Muscle layer of duodenum (tissue), 2 donors: ENCODE data around the gene ABHD16A.
"Not testable (repeated sequence)": the region's sequence is repeated elsewhere in the genome, so short reads cannot be mapped to it uniquely, and the experiment has no call there.

Experiments
- H3K27ac ChIP-seq: one replicate; pipeline ENCODE4 v1.7.0; 2013; ENCODE audit warnings: mild to moderate bottlenecking, low read length
- H3K27me3 ChIP-seq: one replicate; pipeline ENCODE4 v1.7.0; 2013; ENCODE audit warnings: low read depth, mild to moderate bottlenecking, control low read depth, low read length
- H3K36me3 ChIP-seq, 2 donors: one replicate each; pipeline ENCODE4 v1.7.0; 2013; ENCODE audit warnings: low read length in 2 of 2, control low read depth in 1 of 2, mild to moderate bottlenecking in 1 of 2; ENCODE audit not compliant: insufficient read depth in 2 of 2, control insufficient read depth in 1 of 2
- H3K4me1 ChIP-seq, 2 donors: one replicate each; pipeline ENCODE4 v1.7.0; 2013; ENCODE audit warnings: low read length in 2 of 2, mild to moderate bottlenecking in 2 of 2, control low read depth in 1 of 2, moderate library complexity in 1 of 2; ENCODE audit not compliant: insufficient read depth in 2 of 2, control insufficient read depth in 1 of 2
- H3K4me3 ChIP-seq, 2 donors: one replicate each; pipeline ENCODE4 v1.7.0; 2013; ENCODE audit warnings: low read length in 2 of 2, low read depth in 1 of 2, mild to moderate bottlenecking in 1 of 2
- H3K9me3 ChIP-seq, 2 donors: one replicate each; pipeline ENCODE4 v1.7.0; 2013; ENCODE audit warnings: low read length in 2 of 2, control low read depth in 1 of 2, mild to moderate bottlenecking in 1 of 2; ENCODE audit not compliant: control insufficient read depth in 1 of 2
- donor health status: healthy.

The ABHD16A gene

DNA sequence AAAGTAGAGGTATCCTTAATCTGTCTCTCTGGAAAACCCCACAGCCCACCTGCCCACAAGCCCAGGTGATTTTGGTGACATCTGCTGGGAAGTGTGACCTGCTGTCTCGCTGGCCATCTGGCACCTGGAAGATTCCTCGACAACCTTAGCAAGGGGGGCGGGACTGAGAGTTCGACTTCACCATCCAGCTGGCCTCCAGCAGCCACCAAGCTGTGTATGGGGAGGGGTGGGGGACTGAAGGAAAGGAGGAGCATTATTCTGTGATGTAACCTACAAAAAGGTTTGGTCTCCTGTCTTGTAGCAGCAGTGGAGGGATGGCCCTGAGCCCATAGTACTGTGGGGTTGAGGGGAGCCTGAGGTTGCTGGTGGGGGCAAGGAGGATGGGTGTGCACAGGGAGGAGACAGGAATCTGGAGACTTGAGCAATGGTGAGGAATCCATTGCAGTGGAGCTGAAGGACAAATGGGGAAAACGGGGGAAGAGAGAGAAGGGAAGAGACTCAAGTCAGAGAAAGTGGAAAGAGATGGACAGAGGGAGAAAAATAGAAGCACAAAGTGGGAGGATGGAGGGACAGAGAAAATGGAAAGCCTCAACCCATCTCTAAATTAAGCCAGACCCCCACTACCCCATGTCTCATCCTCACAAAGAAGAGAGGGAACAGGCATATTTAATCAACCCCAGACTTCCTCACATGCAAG is 7.5 kb upstream of the ABHD16A start:
- Histone ChIP-seq H3K4me1 (no peaks in the 10 kb centered on the region), H3K27me3 (no peaks in the 10 kb centered on the region)

DNA sequence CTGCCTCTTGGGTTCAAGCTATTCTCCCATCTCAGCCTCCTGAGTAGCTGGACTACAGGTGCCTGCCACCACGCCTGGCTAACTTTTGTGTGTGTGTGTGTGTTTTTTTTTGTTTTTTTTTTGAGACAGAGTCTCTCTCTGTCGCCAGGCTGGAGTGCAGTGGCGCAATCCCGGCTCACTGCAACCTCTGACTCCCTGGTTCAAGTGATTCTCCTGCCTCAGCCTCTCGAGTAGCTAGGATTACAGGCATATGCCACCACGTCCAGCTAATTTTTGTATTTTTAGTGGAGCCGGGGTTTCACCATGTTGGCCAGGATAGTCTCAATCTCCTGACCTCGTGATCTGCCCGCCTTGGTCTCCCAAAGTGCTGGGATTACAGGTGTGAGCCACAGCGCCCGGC is 6.0 kb upstream of the ABHD16A start:
- not testable (repeated sequence) for H3K36me3 ChIP-seq, H3K9me3 ChIP-seq, H3K27ac ChIP-seq, H3K4me1 ChIP-seq, H3K27me3 ChIP-seq, H3K4me3 ChIP-seq

More for the DNA sequence above, 7.5 kb upstream of the ABHD16A start:
- no peak overlapping the region for H3K4me3 ChIP-seq
- H3K36me3 ChIP-seq, result no peaks in the 10 kb centered on the region
- no peak overlapping the region for H3K27ac ChIP-seq
- no peaks in the 10 kb centered on the region for H3K9me3 ChIP-seq

DNA sequence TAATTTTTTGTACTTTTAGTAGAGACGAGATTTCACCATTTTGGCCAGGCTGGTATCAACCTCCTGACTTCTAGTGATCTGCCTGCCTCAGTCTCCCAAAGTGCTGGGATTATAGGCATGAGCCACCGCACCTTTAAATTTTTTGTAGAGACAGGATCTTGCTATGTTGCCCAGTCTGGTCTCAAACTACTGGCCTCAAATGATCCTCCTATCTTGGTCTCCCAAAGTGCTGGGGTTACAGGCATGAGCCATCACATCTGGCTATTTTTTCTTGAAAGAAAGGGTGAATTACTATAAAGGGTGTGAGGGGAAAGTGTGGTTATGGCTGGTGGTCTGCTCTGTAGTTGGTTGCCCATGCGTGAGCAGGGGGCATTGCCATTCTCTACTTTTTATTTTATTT is 5.1 kb upstream of the ABHD16A start:
- Histone ChIP-seq H3K27me3 (no peaks in the 10 kb centered on the region), H3K4me3 (no peak overlapping the region), H3K4me1 (peaks cover 0 to 4% of the 10 kb centered on the region in 2 donors), H3K36me3 (no peaks in the 10 kb centered on the region), H3K27ac (no peak overlapping the region), H3K9me3 (no peaks in the 10 kb centered on the region)

DNA sequence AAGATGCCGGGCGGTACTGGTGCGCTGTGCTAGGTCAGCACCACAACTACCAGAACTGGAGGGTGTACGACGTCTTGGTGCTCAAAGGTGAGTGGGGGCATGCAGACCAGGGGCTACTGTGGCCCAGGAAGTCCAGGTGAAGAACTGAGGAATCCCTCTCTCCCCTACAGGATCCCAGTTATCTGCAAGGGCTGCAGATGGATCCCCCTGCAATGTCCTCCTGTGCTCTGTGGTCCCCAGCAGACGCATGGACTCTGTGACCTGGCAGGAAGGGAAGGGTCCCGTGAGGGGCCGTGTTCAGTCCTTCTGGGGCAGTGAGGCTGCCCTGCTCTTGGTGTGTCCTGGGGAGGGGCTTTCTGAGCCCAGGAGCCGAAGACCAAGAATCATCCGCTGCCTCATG is 4.6 kb upstream of the ABHD16A start:
- Histone ChIP-seq H3K27me3 (no peaks in the 10 kb centered on the region), H3K4me3 (no peak overlapping the region), H3K9me3 (no peaks in the 10 kb centered on the region), H3K27ac (no peak overlapping the region), H3K4me1 (peaks cover 0 to 4% of the 10 kb centered on the region in 2 donors), H3K36me3 (no peaks in the 10 kb centered on the region)

DNA sequence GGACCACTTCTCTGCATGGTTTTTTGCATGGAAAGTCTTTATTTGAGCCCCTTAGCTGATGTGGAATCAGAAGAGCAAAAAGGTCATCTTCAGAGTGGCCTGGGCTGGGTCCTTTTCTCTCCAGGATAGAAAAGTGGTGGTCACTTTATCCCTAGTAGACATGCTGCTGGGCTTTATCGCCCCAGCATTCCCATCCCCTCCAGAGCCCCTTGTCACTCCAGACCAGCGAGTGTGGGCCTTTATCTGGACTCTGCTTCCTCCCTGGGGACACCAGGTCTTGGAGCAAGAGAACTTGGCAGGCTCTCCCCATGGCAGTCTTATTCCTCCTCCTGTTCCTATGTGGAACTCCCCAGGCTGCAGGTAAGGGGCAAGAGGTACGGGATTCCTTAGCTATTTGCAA is 3.5 kb upstream of the ABHD16A start, which contains the start of gene LY6G6F:
Gene LY6G6F, plus strand, starts transcription at position 268 of the 400 bp plus-strand sequence. Its CDS starts 41 bp downstream, at position 309.
- no peaks in the 10 kb centered on the region for H3K9me3 ChIP-seq
- no peak within 1 kb of the TSS for H3K27ac ChIP-seq
- H3K4me1 ChIP-seq, result peaks cover 8 to 10% of the 10 kb centered on the region in 2 donors
- H3K27me3 ChIP-seq, result no peaks in the 10 kb centered on the region
- no peak within 1 kb of the TSS for H3K4me3 ChIP-seq
- no peaks in the 10 kb centered on the region for H3K36me3 ChIP-seq

DNA sequence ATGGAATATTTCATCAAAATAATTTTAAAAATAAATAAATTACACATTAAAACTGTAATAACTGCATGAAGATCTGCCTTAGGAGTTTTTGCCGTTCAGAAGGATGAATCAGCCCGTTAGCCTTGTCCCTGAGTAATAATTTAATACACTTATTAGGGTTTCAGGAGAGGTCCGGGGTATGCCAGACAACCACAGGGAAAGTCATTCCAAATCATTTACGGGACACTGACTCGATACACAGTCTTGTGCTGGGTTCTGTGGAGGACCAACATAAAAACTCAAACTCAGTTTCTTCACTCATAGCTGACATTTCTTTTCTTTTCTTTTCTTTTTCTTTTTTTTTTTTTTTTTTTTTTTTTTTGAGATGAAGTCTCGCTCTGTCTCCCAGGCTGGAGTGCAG is 2.8 kb upstream of the ABHD16A start:
- H3K4me3 ChIP-seq, result no peak overlapping the region
- no peaks in the 10 kb centered on the region for H3K36me3 ChIP-seq
- no peaks in the 10 kb centered on the region for H3K9me3 ChIP-seq
- H3K4me1 ChIP-seq, result peaks cover 13 to 17% of the 10 kb centered on the region in 2 donors
- H3K27me3 ChIP-seq, result no peaks in the 10 kb centered on the region
- H3K27ac ChIP-seq, result no peak overlapping the region

DNA sequence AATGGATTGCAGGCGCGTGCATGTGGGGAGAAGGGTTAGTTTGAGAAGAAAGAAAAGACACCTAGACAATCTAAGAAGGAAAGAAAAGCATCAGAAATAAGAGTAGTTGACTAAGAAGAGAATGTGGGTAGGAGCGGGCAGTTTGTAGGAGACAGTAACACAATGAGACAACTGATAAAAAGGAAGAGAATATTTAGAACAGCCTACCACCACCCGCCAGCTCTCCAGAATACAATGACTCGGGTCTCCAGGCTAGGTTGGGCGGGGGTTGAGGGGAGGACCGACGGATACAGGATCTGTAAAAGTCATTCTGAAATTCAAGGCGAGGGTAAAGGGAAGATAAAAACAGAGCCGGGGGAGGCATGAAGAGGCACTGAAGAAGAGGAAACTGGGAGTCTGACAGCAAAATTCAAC is 712 bp downstream of the ABHD16A start:
- peak overlapping the region; percentile 77 to 98 for H3K4me3 ChIP-seq

DNA sequence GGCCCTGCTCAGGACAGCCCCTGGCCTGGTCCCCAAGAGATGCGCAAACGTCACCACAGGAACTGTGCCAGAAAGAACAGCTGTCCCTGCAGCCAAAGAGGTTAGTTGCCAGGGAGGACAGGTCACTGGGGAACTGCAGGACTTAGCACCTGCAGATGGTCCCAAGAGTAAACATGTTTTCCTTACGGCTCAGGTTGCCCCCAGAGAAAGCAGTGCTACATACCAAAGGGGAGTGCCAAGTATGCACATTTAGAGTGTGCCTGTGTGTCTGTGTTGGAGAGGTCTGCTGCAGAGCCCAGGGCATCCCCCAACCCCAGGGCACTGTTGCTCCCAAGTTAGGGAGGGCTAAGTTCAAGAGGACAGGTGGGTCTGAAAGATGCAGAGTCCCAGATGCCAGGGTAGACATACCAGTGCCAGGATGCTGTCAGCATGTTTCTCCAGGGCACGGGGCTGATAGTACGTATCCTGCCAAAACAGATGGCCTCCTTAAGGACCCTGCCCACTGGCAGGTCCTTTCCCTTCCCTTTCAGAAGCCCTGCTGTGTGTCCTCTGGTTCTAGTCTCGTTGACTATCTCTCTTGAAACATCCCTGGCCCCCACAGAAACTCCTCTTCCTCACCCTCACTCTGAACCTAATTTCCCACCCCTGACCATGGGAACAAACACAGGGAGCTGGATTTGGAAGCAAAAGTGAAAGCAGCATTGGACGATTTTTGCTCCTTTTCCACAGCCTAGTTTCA is 1.3 kb downstream of the ABHD16A start:
- H3K27me3 ChIP-seq, result no peaks in the 10 kb centered on the region
- H3K36me3 ChIP-seq, result peaks cover 1 to 16% of the 10 kb centered on the region in 2 donors
- no peaks in the 10 kb centered on the region for H3K9me3 ChIP-seq
- peak overlapping the region; percentile 77 to 98 for H3K4me3 ChIP-seq
- peak overlapping the region; percentile 99 for H3K27ac ChIP-seq
- H3K4me1 ChIP-seq, result peaks cover 13 to 21% of the 10 kb centered on the region in 2 donors

More for the DNA sequence above, 712 bp downstream of the ABHD16A start:
- H3K27ac ChIP-seq, result peak overlapping the region; percentile 99
- no peaks in the 10 kb centered on the region for H3K9me3 ChIP-seq
- H3K27me3 ChIP-seq, result no peaks in the 10 kb centered on the region
- peaks cover 0 to 10% of the 10 kb centered on the region in 2 donors for H3K36me3 ChIP-seq
- H3K4me1 ChIP-seq, result peaks cover 13 to 21% of the 10 kb centered on the region in 2 donors

DNA sequence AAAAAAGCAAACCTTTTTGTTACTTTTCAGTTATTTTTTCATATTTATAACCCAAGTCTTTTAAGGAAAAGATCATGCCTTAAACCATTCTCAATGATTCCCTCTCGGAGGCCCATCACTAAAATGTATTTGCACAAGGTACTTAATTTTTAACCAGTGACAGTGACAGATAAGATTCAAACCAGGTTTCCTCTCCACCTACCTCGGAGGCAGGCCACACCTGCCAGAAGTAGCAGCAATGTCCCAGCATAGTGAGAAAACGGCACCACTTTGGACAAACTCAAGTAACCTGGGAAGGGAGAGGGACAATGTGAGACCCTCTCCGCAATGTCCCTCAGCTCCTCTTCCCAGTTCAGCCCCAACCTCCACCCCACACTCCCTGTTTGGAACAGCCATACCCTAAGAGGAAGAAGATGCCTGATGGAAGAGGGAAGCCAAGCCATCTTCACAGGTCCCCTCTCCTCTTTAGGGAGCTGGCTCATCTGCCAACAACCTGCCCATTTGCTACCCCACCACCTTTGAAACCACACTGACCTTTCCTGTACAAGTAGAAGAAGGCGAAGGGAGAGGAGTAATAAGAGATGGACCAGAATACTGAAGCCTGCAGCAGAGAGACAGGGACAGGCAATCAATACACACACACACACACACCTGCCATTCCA is 2.3 kb downstream of the ABHD16A start:
- Histone ChIP-seq H3K4me1 (peaks cover 13 to 21% of the 10 kb centered on the region in 2 donors), H3K9me3 (no peaks in the 10 kb centered on the region), H3K36me3 (peaks cover 4 to 19% of the 10 kb centered on the region in 2 donors), H3K4me3 (peak overlapping the region in 1 of 2 donors; percentile 98), H3K27ac (no peak overlapping the region), H3K27me3 (no peaks in the 10 kb centered on the region)

DNA sequence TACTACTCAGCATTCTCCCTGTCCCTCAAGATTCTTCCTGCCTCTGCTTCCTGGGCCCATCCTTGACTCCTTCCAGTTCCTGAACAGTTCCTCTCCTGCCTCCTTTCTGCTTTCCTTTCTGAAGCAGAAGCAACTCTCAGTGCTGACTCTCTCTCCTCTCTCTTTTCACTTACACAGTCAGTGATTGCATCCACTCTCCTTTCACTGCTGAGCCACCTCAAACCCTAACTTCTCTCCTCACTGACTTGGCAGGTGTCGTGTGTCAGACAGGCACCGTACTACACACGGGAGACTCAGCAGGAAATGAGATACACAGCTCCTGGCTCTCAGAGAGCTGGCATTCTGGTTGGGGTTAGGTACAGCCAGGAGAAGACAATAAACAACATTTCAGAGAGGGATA is 5.6 kb downstream of the ABHD16A start:
- Histone ChIP-seq H3K27me3 (no peaks in the 10 kb centered on the region), H3K4me3 (no peak overlapping the region), H3K36me3 (peaks cover 29 to 36% of the 10 kb centered on the region in 2 donors), H3K4me1 (peaks cover 13 to 17% of the 10 kb centered on the region in 2 donors), H3K27ac (no peak overlapping the region), H3K9me3 (no peaks in the 10 kb centered on the region)

DNA sequence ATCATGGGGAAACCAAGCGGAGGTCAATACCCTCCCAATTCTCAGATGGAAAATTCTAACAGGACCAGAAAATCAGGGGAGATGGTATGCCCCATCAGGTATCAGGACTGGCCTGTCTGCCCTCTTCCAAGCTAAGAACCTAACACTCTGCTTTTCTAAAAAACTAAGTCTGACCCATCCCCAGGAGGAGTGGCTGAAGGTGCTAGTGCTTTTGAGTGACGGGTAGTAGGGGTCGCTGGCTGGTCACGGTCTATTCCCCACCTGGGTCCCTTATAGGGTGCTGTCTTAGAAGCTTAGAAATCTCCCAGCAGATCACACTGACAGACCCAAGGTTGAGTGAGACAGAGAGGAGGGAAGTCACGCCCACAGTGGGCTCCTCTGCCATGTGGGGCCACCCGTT is 9.6 kb downstream of the ABHD16A start:
- no peak overlapping the region for H3K4me3 ChIP-seq
- H3K4me1 ChIP-seq, result peaks cover 0 to 4% of the 10 kb centered on the region in 2 donors
- no peaks in the 10 kb centered on the region for H3K27me3 ChIP-seq
- no peak overlapping the region for H3K27ac ChIP-seq
- H3K9me3 ChIP-seq, result no peaks in the 10 kb centered on the region
- peaks cover 60 to 66% of the 10 kb centered on the region in 2 donors for H3K36me3 ChIP-seq
